Measurements from ENCODE around the gene SPATA6.

Gene SPATA6

GRCh38 chr1:48261881-48262400 lies 210.1 kb downstream of the SPATA6 start:
- H4K91ac ChIP-seq (ENCODE audit: low read depth, low read length, poor library complexity) = no peak overlapping the region
- H2BK12ac ChIP-seq (ENCODE audit: low read length) = no peak overlapping the region
- H2BK15ac ChIP-seq (ENCODE audit: low read length) = no peak overlapping the region
- H3K23ac ChIP-seq (ENCODE audit: low read depth, low read length, poor library complexity) = no peak overlapping the region
- DNase-seq (ENCODE audit: low spot score) = no peak
- H4K8ac ChIP-seq (ENCODE audit: low read depth, low read length) = no peak overlapping the region
- no peaks in the 10 kb centered on the region for H3K9me3 ChIP-seq (replicated peaks in 1 of 2; ENCODE audit: control insufficient read depth in 2 of 2, insufficient read depth in 1 of 2, low read depth in 1 of 2, low read length in 2 of 2)
- H3K79me1 ChIP-seq (ENCODE audit: low read depth, low read length) = no peaks in the 10 kb centered on the region
- H3K4ac ChIP-seq (ENCODE audit: low read length) = no peak overlapping the region
- no peak overlapping the region for H2AK5ac ChIP-seq (ENCODE audit: low read depth, low read length)
- H2BK5ac ChIP-seq (ENCODE audit: low read length) = no peak overlapping the region
- no peak overlapping the region for H2AFZ ChIP-seq (ENCODE audit: low read length)
- no peak overlapping the region for H3K27ac ChIP-seq (replicated peaks; ENCODE audit: low read length)
- H3K36me3 ChIP-seq (replicated peaks in 1 of 2; ENCODE audit: control insufficient read depth in 2 of 2, insufficient read depth in 2 of 2, low read length in 2 of 2) = no peaks in the 10 kb centered on the region
- no peak overlapping the region for H3K9ac ChIP-seq (ENCODE audit: low read depth, low read length, poor library complexity)
- no peak overlapping the region for H3K4me2 ChIP-seq (ENCODE audit: insufficient read depth, low read length, poor library complexity, severe bottlenecking)
- no peak overlapping the region for H3K14ac ChIP-seq (ENCODE audit: low read length)
- H3K4me1 ChIP-seq (ENCODE audit: control insufficient read depth in 2 of 2, insufficient read depth in 1 of 2, low read depth in 1 of 2, low read length in 2 of 2) = no peaks in the 10 kb centered on the region
- no peak overlapping the region for H3K4me3 ChIP-seq (ENCODE audit: low read length in 2 of 2)
- H2BK120ac ChIP-seq (ENCODE audit: low read depth, low read length) = no peak overlapping the region
- no peaks in the 10 kb centered on the region for H3K27me3 ChIP-seq (ENCODE audit: control insufficient read depth in 3 of 3, insufficient read depth in 3 of 3, low read depth in 1 of 3, low read length in 3 of 3)
- H3K18ac ChIP-seq (ENCODE audit: low read length) = no peak overlapping the region

- no peak overlapping the region for H2BK5ac ChIP-seq (ENCODE audit: low read length)
- no CpG with 5 or more reads among the region's 1 CpG for WGBS, 2 donors (ENCODE audit: extremely low coverage in 2 of 2, insufficient read length in 2 of 2, insufficient replicate concordance in 1 of 2)
- no peak overlapping the region for H2AK5ac ChIP-seq (ENCODE audit: low read depth, low read length)
- no peak overlapping the region for H3K4me3 ChIP-seq (ENCODE audit: low read length in 2 of 2)
- H3K9ac ChIP-seq (ENCODE audit: low read depth, low read length, poor library complexity) = no peak overlapping the region
- no peak overlapping the region for H2BK15ac ChIP-seq (ENCODE audit: low read length)
- no peak overlapping the region for H3K14ac ChIP-seq (ENCODE audit: low read length)
- no peak overlapping the region for H2BK12ac ChIP-seq (ENCODE audit: low read length)
- H3K9me3 ChIP-seq (replicated peaks in 1 of 2; ENCODE audit: control insufficient read depth in 2 of 2, insufficient read depth in 1 of 2, low read depth in 1 of 2, low read length in 2 of 2) = no peaks in the 10 kb centered on the region
- no peak overlapping the region for H3K27ac ChIP-seq (replicated peaks; ENCODE audit: low read length)
- H3K23ac ChIP-seq (ENCODE audit: low read depth, low read length, poor library complexity) = no peak overlapping the region
- H4K91ac ChIP-seq (ENCODE audit: low read depth, low read length, poor library complexity) = no peak overlapping the region
- no peaks in the 10 kb centered on the region for H3K4me1 ChIP-seq (ENCODE audit: control insufficient read depth in 2 of 2, insufficient read depth in 1 of 2, low read depth in 1 of 2, low read length in 2 of 2)
- DNase-seq (ENCODE audit: low spot score) = no peak
- H3K79me1 ChIP-seq (ENCODE audit: low read depth, low read length) = no peaks in the 10 kb centered on the region
- no peak overlapping the region for H2BK120ac ChIP-seq (ENCODE audit: low read depth, low read length)
- no peaks in the 10 kb centered on the region for H3K27me3 ChIP-seq (ENCODE audit: control insufficient read depth in 3 of 3, insufficient read depth in 3 of 3, low read depth in 1 of 3, low read length in 3 of 3)
- no peak overlapping the region for H3K4ac ChIP-seq (ENCODE audit: low read length)
- no peak overlapping the region for H3K4me2 ChIP-seq (ENCODE audit: insufficient read depth, low read length, poor library complexity, severe bottlenecking)
- no peak overlapping the region for H3K18ac ChIP-seq (ENCODE audit: low read length)
- no peak overlapping the region for H2AFZ ChIP-seq (ENCODE audit: low read length)
- no peak overlapping the region for H4K8ac ChIP-seq (ENCODE audit: low read depth, low read length)
- H3K36me3 ChIP-seq (replicated peaks in 1 of 2; ENCODE audit: control insufficient read depth in 2 of 2, insufficient read depth in 2 of 2, low read length in 2 of 2) = no peaks in the 10 kb centered on the region
Observed at GRCh38 chr1:48258106-48258505, 213.9 kb downstream of the SPATA6 start.

- Histone ChIP-seq H3K27ac (replicated peaks; ENCODE audit: low read length) (no peak overlapping the region), H3K14ac (ENCODE audit: low read length) (no peak overlapping the region), H3K9ac (ENCODE audit: low read depth, low read length, poor library complexity) (no peak overlapping the region), H3K18ac (ENCODE audit: low read length) (no peak overlapping the region), H3K4ac (ENCODE audit: low read length) (no peak overlapping the region), H2BK15ac (ENCODE audit: low read length) (no peak overlapping the region), H4K91ac (ENCODE audit: low read depth, low read length, poor library complexity) (no peak overlapping the region), H3K9me3 (replicated peaks in 1 of 2; ENCODE audit: control insufficient read depth in 2 of 2, insufficient read depth in 1 of 2, low read depth in 1 of 2, low read length in 2 of 2) (no peaks in the 10 kb centered on the region), H3K27me3 (ENCODE audit: control insufficient read depth in 3 of 3, insufficient read depth in 3 of 3, low read depth in 1 of 3, low read length in 3 of 3) (no peaks in the 10 kb centered on the region), H3K4me2 (ENCODE audit: insufficient read depth, low read length, poor library complexity, severe bottlenecking) (no peak overlapping the region), H3K23ac (ENCODE audit: low read depth, low read length, poor library complexity) (no peak overlapping the region), H3K4me3 (ENCODE audit: low read length in 2 of 2) (no peak overlapping the region), H2BK5ac (ENCODE audit: low read length) (no peak overlapping the region), H4K8ac (ENCODE audit: low read depth, low read length) (no peak overlapping the region), H2BK12ac (ENCODE audit: low read length) (no peak overlapping the region), H2BK120ac (ENCODE audit: low read depth, low read length) (no peak overlapping the region), H3K36me3 (replicated peaks in 1 of 2; ENCODE audit: control insufficient read depth in 2 of 2, insufficient read depth in 2 of 2, low read length in 2 of 2) (no peaks in the 10 kb centered on the region), H3K4me1 (ENCODE audit: control insufficient read depth in 2 of 2, insufficient read depth in 1 of 2, low read depth in 1 of 2, low read length in 2 of 2) (peaks cover 0 to under 1% of the 10 kb centered on the region in 2 donors), H2AK5ac (ENCODE audit: low read depth, low read length) (no peak overlapping the region), H3K79me1 (ENCODE audit: low read depth, low read length) (no peaks in the 10 kb centered on the region), H2AFZ (ENCODE audit: low read length) (no peak overlapping the region)
- DNase-seq (ENCODE audit: low spot score) = no peak
- no CpG with 5 or more reads among the region's 1 CpG for WGBS, 2 donors (ENCODE audit: extremely low coverage in 2 of 2, insufficient read length in 2 of 2, insufficient replicate concordance in 1 of 2)
Observed at GRCh38 chr1:48254254-48254653, 217.8 kb downstream of the SPATA6 start.

GRCh38 chr1:48251821-48252220 lies 220.2 kb downstream of the SPATA6 start:
- no peak overlapping the region for H3K4me3 ChIP-seq (ENCODE audit: low read length in 2 of 2)
- no peak for DNase-seq (ENCODE audit: low spot score)
- H3K9me3 ChIP-seq (replicated peaks in 1 of 2; ENCODE audit: control insufficient read depth in 2 of 2, insufficient read depth in 1 of 2, low read depth in 1 of 2, low read length in 2 of 2) = no peaks in the 10 kb centered on the region
- H3K4me2 ChIP-seq (ENCODE audit: insufficient read depth, low read length, poor library complexity, severe bottlenecking) = no peak overlapping the region
- no peak overlapping the region for H3K4ac ChIP-seq (ENCODE audit: low read length)
- H2BK5ac ChIP-seq (ENCODE audit: low read length) = no peak overlapping the region
- H3K18ac ChIP-seq (ENCODE audit: low read length) = no peak overlapping the region
- H2BK15ac ChIP-seq (ENCODE audit: low read length) = no peak overlapping the region
- no peak overlapping the region for H4K8ac ChIP-seq (ENCODE audit: low read depth, low read length)
- H3K36me3 ChIP-seq (replicated peaks in 1 of 2; ENCODE audit: control insufficient read depth in 2 of 2, insufficient read depth in 2 of 2, low read length in 2 of 2) = no peaks in the 10 kb centered on the region
- no peak overlapping the region for H3K9ac ChIP-seq (ENCODE audit: low read depth, low read length, poor library complexity)
- WGBS, 2 donors (ENCODE audit: extremely low coverage in 2 of 2, insufficient read length in 2 of 2, insufficient replicate concordance in 1 of 2) = no CpG with 5 or more reads among the region's 3 CpGs
- H3K23ac ChIP-seq (ENCODE audit: low read depth, low read length, poor library complexity) = no peak overlapping the region
- no peak overlapping the region for H2AFZ ChIP-seq (ENCODE audit: low read length)
- H3K79me1 ChIP-seq (ENCODE audit: low read depth, low read length) = no peaks in the 10 kb centered on the region
- no peaks in the 10 kb centered on the region for H3K27me3 ChIP-seq (ENCODE audit: control insufficient read depth in 3 of 3, insufficient read depth in 3 of 3, low read depth in 1 of 3, low read length in 3 of 3)
- no peak overlapping the region for H3K27ac ChIP-seq (replicated peaks; ENCODE audit: low read length)
- no peak overlapping the region for H2BK120ac ChIP-seq (ENCODE audit: low read depth, low read length)
- H2AK5ac ChIP-seq (ENCODE audit: low read depth, low read length) = no peak overlapping the region
- no peak overlapping the region for H4K91ac ChIP-seq (ENCODE audit: low read depth, low read length, poor library complexity)
- no peak overlapping the region for H2BK12ac ChIP-seq (ENCODE audit: low read length)
- peaks cover 0 to 6% of the 10 kb centered on the region in 2 donors for H3K4me1 ChIP-seq (ENCODE audit: control insufficient read depth in 2 of 2, insufficient read depth in 1 of 2, low read depth in 1 of 2, low read length in 2 of 2)
- H3K14ac ChIP-seq (ENCODE audit: low read length) = no peak overlapping the region
